DND-41 (cell line): Measurements from ENCODE around the gene MACROD2.

Experiments used
- ATAC-seq: fragments of 200-7000 bp; cut with Tn5 transposase; 3 replicates; pipeline ENCODE4 v1.9.1; 2021; ENCODE audit warnings: low read depth; ENCODE audit not compliant: insufficient read depth
- DNase-seq: peaks from one replicate; pipeline ENCODE4 v3.0.0-alpha.2; 2020
- H2AFZ ChIP-seq: 2 replicates; pipeline ENCODE4 v1.6.0; 2012; ENCODE audit warnings: low read depth, low read length
- H3K27ac ChIP-seq: 2 replicates; pipeline ENCODE4 v1.5.1; 2012; ENCODE audit warnings: low read length, inconsistent platforms
- H3K27me3 ChIP-seq: fragments of 200-600 bp; sonication (generic); 2 replicates; pipeline ENCODE4 v1.6.0; 2012; ENCODE audit warnings: low read length, mild to moderate bottlenecking, inconsistent platforms; ENCODE audit not compliant: insufficient read depth, poor library complexity
- H3K36me3 ChIP-seq: 2 replicates; pipeline ENCODE4 v1.5.1; 2012; ENCODE audit warnings: low read length, inconsistent platforms; ENCODE audit not compliant: insufficient read depth
- H3K4me1 ChIP-seq: 2 replicates; pipeline ENCODE4 v1.5.1; 2012; ENCODE audit warnings: mild to moderate bottlenecking, low read length; ENCODE audit not compliant: insufficient read depth
- H3K4me2 ChIP-seq: 2 replicates; pipeline ENCODE4 v1.6.0; 2012; ENCODE audit warnings: mild to moderate bottlenecking, moderate library complexity, low read length, inconsistent platforms; ENCODE audit not compliant: insufficient read depth
- H3K4me3 ChIP-seq, 2 experiments: fragments of 200-600 bp in 1 of 2; shearing (Covaris generic) in 1 of 2; 2 replicates each; pipeline ENCODE4 v1.5.1; 2012 to 2016; ENCODE audit warnings: inconsistent platforms in 2 of 2, low read length in 2 of 2, mild to moderate bottlenecking in 2 of 2, low read depth in 1 of 2, moderate library complexity in 1 of 2
- H3K79me2 ChIP-seq: 2 replicates; pipeline ENCODE4 v1.6.0; 2012; ENCODE audit warnings: low read length, inconsistent platforms; ENCODE audit not compliant: insufficient read depth
- H3K9ac ChIP-seq: 2 replicates; pipeline ENCODE4 v1.6.0; 2012; ENCODE audit warnings: low read depth, mild to moderate bottlenecking, inconsistent platforms, low read length, moderate library complexity
- H3K9me3 ChIP-seq: 2 replicates; pipeline ENCODE4 v1.5.1; 2012; ENCODE audit warnings: low read length, moderate library complexity, mild to moderate bottlenecking, inconsistent platforms; ENCODE audit not compliant: insufficient read depth, severe bottlenecking
- H4K20me1 ChIP-seq: 2 replicates; pipeline ENCODE4 v1.6.0; 2012; ENCODE audit warnings: low read length; ENCODE audit not compliant: insufficient read depth
- EZH2 ChIP-seq: IDR thresholded peaks from 3 replicates; pipeline ENCODE4 v1.6.1; 2012; ENCODE audit warnings: borderline replicate concordance, low read depth, mild to moderate bottlenecking, moderate library complexity, low read length, inconsistent platforms; ENCODE audit not compliant: severe bottlenecking
- TF ChIP-seq, protein P1 (sequence below): IDR thresholded peaks from 2 replicates; pipeline ENCODE4 v1.5.1; 2012; ENCODE audit warnings: borderline replicate concordance, low read length, moderate library complexity, mild to moderate bottlenecking; ENCODE audit not compliant: poor library complexity, severe bottlenecking; ENCODE audit errors: extremely low read depth

MACROD2 gene

GRCh38 chr20:15991279-15991678, 1996.0 kb downstream of the MACROD2 start:
- no peaks in the 10 kb centered on the region for H3K27me3 ChIP-seq
- no peak overlapping the region for H2AFZ ChIP-seq
- no peaks in the 10 kb centered on the region for H3K36me3 ChIP-seq
- H3K9ac ChIP-seq, result no peak overlapping the region
- H3K9me3 ChIP-seq, result no peaks in the 10 kb centered on the region
- no peak overlapping the region for H3K4me3 ChIP-seq
- TF ChIP-seq, protein P1, sequence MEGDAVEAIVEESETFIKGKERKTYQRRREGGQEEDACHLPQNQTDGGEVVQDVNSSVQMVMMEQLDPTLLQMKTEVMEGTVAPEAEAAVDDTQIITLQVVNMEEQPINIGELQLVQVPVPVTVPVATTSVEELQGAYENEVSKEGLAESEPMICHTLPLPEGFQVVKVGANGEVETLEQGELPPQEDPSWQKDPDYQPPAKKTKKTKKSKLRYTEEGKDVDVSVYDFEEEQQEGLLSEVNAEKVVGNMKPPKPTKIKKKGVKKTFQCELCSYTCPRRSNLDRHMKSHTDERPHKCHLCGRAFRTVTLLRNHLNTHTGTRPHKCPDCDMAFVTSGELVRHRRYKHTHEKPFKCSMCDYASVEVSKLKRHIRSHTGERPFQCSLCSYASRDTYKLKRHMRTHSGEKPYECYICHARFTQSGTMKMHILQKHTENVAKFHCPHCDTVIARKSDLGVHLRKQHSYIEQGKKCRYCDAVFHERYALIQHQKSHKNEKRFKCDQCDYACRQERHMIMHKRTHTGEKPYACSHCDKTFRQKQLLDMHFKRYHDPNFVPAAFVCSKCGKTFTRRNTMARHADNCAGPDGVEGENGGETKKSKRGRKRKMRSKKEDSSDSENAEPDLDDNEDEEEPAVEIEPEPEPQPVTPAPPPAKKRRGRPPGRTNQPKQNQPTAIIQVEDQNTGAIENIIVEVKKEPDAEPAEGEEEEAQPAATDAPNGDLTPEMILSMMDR, result no peak
- no peak for TF ChIP-seq EZH2
- no peaks in the 10 kb centered on the region for H4K20me1 ChIP-seq
- H3K4me1 ChIP-seq, result no peaks in the 10 kb centered on the region
- no peak overlapping the region for H3K27ac ChIP-seq
- ATAC-seq, result no peak
- no peaks in the 10 kb centered on the region for H3K79me2 ChIP-seq
- H3K4me2 ChIP-seq, result no peak overlapping the region
- no peak for DNase-seq

DNA sequence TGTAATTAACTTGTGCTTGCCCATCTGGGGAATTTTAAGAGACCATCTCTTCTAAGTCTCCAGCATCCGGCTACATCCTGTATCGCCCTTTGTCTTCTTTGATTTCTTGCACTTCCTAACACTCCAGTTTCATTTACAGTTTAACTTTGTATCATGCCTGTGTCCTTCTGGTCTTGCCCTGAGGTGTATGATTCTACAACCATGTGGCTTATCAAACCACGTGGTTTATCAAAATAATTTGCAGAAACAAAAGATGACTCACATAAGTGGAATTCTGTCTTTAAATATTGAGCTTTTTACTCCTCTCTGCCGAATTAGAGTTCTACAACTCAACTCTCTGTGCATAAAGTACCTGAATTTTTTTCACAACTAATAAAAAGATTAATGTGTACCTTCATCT, 1997.2 kb downstream of the MACROD2 start:
- H3K4me1 ChIP-seq, result no peaks in the 10 kb centered on the region
- no peaks in the 10 kb centered on the region for H4K20me1 ChIP-seq
- no peaks in the 10 kb centered on the region for H3K36me3 ChIP-seq
- H3K4me3 ChIP-seq, result no peak overlapping the region
- H3K79me2 ChIP-seq, result no peaks in the 10 kb centered on the region
- H3K27me3 ChIP-seq, result no peaks in the 10 kb centered on the region
- H3K9ac ChIP-seq, result no peak overlapping the region
- no peak for TF ChIP-seq EZH2
- TF ChIP-seq, protein P1, result no peak
- no peak overlapping the region for H3K27ac ChIP-seq
- H3K4me2 ChIP-seq, result no peak overlapping the region
- ATAC-seq (no peak), DNase-seq (no peak)
- H3K9me3 ChIP-seq, result peaks cover 9% of the 10 kb centered on the region
- H2AFZ ChIP-seq, result no peak overlapping the region

- Histone ChIP-seq H3K79me2 (no peaks in the 10 kb centered on the region), H3K9me3 (peaks cover 11% of the 10 kb centered on the region), H3K36me3 (no peaks in the 10 kb centered on the region), H3K27me3 (no peaks in the 10 kb centered on the region), H3K4me2 (no peak overlapping the region), H2AFZ (no peak overlapping the region), H3K4me1 (no peaks in the 10 kb centered on the region), H3K9ac (no peak overlapping the region), H3K27ac (no peak overlapping the region), H4K20me1 (no peaks in the 10 kb centered on the region), H3K4me3 (no peak overlapping the region)
- ATAC-seq, result no peak
- no peak for DNase-seq
- no peak for TF ChIP-seq EZH2
- TF ChIP-seq, protein P1, result no peak
These were observed 2004.8 kb downstream of the MACROD2 start for GRCh38 chr20:16000112-16000511.

- Histone ChIP-seq H3K4me1 (no peaks in the 10 kb centered on the region), H3K79me2 (no peaks in the 10 kb centered on the region), H3K9ac (no peak overlapping the region), H3K27me3 (no peaks in the 10 kb centered on the region), H3K36me3 (no peaks in the 10 kb centered on the region), H2AFZ (no peak overlapping the region), H4K20me1 (no peaks in the 10 kb centered on the region), H3K27ac (no peak overlapping the region), H3K4me2 (no peak overlapping the region), H3K9me3 (peaks cover 11% of the 10 kb centered on the region), H3K4me3 (no peak overlapping the region)
- no peak for TF ChIP-seq EZH2
- TF ChIP-seq, protein P1, result no peak
- DNase-seq, result no peak
- no peak for ATAC-seq
These were observed 2006.0 kb downstream of the MACROD2 start for GRCh38 chr20:16001286-16001685.
